HEK293 (cell line): ENCODE measurements around the gene CAPN13.

Experiments used
- MZF1 ChIP-seq: fragments of 450-650 bp; formaldehyde crosslinking; IDR thresholded peaks from 2 replicates; pipeline ENCODE4 v1.5.1; 2017; ENCODE audit warnings: missing biosample characterization, missing genetic modification characterization, borderline replicate concordance
- RBAK ChIP-seq: fragments of 450-650 bp; formaldehyde crosslinking; IDR thresholded peaks from 2 replicates; pipeline ENCODE4 v1.5.1; 2016; ENCODE audit warnings: missing biosample characterization, missing genetic modification characterization
- SETDB1 ChIP-seq: IDR thresholded peaks from one replicate; pipeline ENCODE4 v1.6.1; 2017; ENCODE audit warnings: mild to moderate bottlenecking, low read length, moderate library complexity, mixed read lengths; ENCODE audit not compliant: insufficient read length
- TRIM28 ChIP-seq: IDR thresholded peaks from 2 replicates; pipeline ENCODE4 v1.6.1; 2011; ENCODE audit warnings: low read length, control low read depth, borderline replicate concordance
- YY1 ChIP-seq: fragments of 450-650 bp; formaldehyde crosslinking; IDR thresholded peaks from 2 replicates; pipeline ENCODE4 v1.5.1; 2018; ENCODE audit warnings: missing biosample characterization, missing genetic modification characterization
- ZNF266 ChIP-seq: fragments of 450-650 bp; formaldehyde crosslinking; IDR thresholded peaks from 2 replicates; pipeline ENCODE4 v1.5.1; 2016; ENCODE audit warnings: missing biosample characterization, missing genetic modification characterization, low read depth
- ZNF341 ChIP-seq: fragments of 450-650 bp; formaldehyde crosslinking; IDR thresholded peaks from 2 replicates; pipeline ENCODE4; 2016; ENCODE audit warnings: low read depth, missing biosample characterization, missing genetic modification characterization
- ZNF626 ChIP-seq: fragments of 450-650 bp; sonication (Bioruptor Pico); formaldehyde crosslinking; IDR thresholded peaks from 2 replicates; pipeline ENCODE4 v1.5.1; 2018; ENCODE audit warnings: missing biosample characterization, missing genetic modification characterization, inconsistent platforms
- ZNF791 ChIP-seq: fragments of 450-650 bp; formaldehyde crosslinking; IDR thresholded peaks from 2 replicates; pipeline ENCODE4 v1.5.1; 2016; ENCODE audit warnings: missing biosample characterization, missing genetic modification characterization
- TF ChIP-seq, protein P1 (sequence below): fragments of 450-650 bp; formaldehyde crosslinking; IDR thresholded peaks from 2 replicates; pipeline ENCODE4 v1.5.1; 2016; ENCODE audit warnings: missing biosample characterization, missing genetic modification characterization

DNA sequence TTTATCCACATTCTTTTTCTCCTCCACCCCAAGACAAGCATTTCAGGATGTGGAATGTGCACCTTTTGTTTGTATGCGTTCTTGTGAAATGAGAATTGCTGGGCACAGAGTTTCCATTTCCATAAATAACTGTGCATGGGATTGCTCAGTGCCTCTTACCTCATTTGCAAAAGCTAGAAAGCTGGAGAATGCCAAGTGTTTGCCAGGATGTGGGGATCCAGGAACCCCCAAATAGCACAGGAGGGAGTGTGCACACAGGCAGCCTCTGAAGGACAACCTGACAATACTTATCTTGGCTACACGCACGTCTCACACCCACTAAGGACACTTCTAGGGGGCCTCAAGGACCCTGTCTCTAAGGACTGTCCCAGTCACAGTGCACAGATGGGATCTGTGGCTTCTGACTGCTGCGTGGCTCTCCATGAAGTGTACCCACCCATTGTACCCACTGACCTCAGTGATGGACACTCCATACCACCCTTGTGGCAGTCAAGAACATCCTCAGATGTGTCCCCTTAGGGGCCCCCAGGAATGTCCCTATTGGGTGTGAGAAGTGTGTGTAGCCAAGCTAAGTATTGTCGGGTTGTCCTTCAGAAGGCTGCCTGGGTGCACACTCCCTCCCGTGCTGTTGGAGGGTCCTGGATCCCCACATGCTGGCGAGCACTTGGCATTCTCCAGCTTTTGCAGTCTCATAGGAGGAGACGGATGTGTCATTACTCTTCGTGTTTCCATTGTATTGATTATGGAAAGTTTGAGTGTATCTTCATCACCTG, 38.4 kb downstream of the CAPN13 start:
- TF ChIP-seq TRIM28 = no peak
- no peak for TF ChIP-seq ZNF791 (tag by site-specific recombination)
- no peak for TF ChIP-seq ZNF266 (tag by site-specific recombination)
- TF ChIP-seq, protein P1, sequence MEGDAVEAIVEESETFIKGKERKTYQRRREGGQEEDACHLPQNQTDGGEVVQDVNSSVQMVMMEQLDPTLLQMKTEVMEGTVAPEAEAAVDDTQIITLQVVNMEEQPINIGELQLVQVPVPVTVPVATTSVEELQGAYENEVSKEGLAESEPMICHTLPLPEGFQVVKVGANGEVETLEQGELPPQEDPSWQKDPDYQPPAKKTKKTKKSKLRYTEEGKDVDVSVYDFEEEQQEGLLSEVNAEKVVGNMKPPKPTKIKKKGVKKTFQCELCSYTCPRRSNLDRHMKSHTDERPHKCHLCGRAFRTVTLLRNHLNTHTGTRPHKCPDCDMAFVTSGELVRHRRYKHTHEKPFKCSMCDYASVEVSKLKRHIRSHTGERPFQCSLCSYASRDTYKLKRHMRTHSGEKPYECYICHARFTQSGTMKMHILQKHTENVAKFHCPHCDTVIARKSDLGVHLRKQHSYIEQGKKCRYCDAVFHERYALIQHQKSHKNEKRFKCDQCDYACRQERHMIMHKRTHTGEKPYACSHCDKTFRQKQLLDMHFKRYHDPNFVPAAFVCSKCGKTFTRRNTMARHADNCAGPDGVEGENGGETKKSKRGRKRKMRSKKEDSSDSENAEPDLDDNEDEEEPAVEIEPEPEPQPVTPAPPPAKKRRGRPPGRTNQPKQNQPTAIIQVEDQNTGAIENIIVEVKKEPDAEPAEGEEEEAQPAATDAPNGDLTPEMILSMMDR (tag by site-specific recombination) = no peak
- no peak for TF ChIP-seq MZF1
- no peak for TF ChIP-seq SETDB1
- TF ChIP-seq ZNF341 (tag by site-specific recombination) = no peak
- TF ChIP-seq RBAK = no peak
- TF ChIP-seq YY1 (tag by site-specific recombination) = no peak
- no peak for TF ChIP-seq ZNF626
